ENCODE results near the gene AATF.

Gene AATF

DNA sequence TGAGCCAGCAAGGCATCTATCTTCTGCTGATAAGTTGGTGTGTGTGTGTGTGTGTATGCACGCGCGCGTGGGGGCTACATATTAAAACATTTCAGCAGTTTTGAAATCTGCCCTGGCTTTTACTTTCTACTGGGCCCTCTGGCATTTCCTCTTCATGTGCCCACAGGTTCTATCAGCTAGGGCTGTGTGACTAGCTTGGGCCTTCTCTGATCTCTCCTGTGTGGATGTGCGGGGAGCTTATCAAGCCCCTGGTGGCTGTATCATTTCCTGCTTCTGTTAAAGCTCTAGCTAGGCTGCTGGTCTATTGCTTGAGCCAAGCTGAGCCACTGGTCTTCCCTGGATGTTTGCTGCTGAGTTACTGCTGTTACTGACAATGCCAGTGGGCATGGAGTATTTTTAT is 132.5 kb downstream of the AATF start:
- no peak for DNase-seq (ENCODE audit: low spot score)

DNA sequence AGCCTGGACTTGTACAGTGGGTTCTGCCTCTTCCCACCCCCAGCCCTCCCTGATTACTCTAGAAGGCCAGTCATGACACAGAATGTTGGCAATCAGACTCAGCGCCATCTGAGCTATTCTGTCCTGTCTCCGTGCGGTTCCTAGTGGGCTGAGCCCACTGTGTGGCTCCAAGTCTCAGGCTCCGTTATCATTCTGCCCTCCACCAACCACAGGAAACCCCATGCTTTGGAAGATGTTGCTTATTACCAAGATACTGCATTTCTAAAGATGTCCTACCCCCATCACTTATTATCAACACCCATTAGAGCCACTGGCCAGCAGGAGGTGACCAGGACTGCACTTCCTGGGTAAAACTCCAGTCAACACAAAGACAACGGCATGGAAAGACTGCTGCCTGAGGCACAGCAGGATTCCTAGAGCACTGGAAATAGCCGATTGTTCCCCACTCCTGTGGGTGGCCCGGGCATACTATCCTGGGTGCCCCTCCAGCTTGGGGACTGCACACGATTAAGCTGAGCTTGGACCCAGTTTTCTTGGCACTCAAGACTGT is 133.6 kb downstream of the AATF start:
- no peak for DNase-seq (ENCODE audit: low spot score)

DNA sequence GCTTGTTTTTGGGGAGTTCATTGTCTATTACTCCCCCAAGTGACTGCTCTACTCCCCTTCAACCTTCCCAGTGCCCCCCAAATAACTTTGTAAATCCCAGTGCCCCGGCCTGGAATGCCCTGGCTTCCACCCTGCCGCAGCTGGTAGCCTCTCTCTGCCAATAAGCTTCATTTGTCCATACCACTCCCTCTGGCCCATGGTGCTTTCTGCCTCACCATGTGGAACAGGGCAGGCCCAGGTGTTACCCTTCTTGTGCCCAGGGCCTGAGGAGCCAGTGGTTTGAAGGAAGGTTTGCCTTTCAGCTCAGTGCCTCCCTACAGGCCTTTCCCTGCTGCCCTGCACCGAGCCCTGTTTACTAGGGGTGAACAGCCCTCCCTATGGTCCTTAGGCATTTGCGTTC is 134.2 kb downstream of the AATF start:
- no peak for DNase-seq (ENCODE audit: low spot score)

DNA sequence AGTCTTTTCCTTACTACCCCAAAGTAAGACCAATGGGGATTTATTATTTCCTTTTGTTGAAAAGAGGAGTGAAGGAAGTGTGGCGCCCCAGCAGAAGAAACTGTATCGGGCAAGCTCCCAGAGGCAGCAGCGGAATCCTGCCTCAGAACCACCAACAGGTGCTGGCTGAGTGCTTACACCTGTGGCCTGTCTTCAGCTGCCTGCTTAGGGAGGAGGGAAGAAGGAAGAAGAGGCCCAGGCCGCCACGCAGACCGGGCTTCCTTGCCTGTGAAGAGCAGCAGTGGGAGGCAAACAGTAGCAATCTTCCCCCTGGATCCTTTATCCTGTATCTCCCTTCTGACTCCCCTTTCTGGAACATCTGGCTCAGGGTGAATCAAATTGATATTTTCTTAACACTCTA is 134.7 kb downstream of the AATF start:
- no peak for DNase-seq (ENCODE audit: low spot score)

DNA sequence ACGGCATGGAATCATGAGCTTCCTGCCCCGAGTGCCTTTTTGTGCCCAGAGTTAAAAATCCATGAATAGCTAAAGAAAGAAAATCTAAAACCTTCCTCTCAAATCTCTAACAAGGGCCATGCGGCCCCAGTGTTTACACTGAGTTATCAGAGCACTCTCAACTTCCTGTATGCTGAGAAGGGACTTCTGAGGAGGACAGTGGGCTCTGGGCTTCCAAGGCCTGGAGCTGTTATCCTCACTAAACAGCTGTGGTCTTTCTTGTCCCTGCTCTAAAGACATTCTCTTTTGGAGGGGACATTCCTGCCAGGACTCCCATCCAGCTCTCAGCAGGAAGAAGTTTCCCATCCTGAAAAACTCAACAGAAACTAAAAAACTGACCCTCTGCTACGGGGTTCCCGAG is 135.6 kb downstream of the AATF start:
- no peak for DNase-seq (ENCODE audit: low spot score)

DNA sequence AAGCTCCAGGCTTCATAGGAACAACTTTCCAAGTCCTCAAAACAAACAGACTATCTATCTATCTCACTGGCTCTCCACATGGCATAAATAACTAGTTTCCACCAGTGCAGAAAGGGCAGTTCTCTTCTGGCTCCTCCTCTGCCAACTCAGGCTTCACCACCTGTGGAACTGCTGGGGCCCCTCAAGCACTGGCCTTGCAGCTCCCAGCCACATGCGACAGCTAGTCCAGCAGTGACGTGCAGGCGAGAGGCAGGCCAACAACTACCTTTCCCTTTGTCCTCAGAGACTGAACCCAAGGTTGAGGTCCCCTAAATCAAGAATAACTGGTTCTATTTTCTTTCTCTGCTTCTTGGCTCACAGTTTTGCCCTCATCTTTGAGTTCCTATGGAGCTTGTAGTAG is 137.6 kb downstream of the AATF start:
- DNase-seq (ENCODE audit: low spot score): no peak

DNA sequence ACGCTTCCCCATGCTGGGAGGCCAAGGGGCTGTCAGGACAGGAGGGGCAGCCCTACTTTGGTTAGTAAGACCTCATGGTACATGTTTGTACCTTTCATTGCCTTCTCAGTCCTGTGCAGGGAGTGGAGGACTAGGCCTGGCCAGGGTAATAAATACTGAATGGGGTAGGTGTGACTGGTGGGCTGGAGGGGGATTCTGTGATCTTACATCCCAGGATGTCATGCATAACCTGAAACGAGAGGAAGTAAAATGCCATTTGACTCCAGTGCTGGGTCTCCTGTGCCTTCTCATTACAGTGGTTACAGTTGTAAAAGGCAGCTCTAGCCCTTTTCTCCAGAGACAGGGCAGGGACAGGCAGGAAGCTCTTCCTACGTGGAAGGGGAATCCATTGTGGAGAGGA is 138.2 kb downstream of the AATF start:
- DNase-seq (ENCODE audit: low spot score): no peak

DNA sequence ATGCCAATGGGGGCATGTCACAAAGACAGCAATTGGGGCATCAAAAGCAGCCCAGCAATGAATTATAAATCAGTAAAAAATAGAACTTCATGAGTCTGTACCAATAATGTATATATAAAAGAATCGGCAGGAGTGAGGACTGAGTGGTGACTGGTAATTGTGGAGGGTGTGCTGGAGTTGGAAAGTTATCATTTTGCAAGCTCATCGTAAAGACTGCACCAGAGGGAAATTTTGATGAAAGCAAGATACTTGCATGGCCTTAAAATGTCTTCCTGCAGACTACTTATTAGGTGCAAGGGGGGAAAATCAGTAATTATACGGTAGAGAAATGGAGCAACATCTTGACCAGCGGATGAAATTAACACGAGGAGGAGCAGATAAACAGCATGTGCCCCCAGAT is 138.9 kb downstream of the AATF start:
- no peak for DNase-seq (ENCODE audit: low spot score)

DNA sequence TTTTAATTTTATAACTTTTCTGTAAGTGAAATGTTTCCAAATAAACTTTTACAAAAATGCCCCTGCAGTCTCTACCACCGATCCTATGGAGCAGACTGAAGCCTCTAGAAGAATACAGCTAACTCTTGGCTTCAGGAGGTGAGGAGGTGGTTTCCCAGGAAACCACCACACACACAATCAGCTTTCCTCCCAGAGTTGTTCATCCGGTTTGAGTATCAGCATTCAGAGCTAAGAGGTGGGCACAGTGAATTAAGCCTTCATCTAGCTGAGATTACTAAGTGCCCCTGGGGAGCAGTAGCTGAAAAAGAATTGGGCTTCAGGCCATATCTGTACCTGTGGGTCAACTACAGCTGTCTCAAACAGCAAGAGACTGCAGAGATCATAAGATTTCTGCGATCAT is 139.7 kb downstream of the AATF start:
- no peak for DNase-seq (ENCODE audit: low spot score)

DNA sequence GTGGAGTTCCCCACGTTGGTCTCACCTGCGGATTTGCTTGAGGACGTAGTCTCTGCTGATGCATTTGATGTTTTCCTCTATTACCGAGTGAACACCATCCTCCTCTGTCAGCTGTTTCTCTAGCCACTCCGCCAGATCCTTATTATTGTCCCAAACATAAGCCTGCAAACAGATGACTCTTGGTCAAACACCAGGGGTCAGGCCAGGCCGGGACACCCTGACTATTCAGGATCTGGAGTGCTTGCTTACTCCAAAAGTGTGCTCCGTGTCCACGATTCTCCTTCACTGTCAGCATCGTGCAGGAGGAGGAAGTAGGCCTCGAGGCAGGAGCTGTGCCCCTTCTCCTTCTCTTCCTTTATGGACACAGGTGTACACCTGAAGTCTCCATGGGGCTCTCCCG is 140.2 kb downstream of the AATF start:
- DNase-seq (ENCODE audit: low spot score): no peak

DNA sequence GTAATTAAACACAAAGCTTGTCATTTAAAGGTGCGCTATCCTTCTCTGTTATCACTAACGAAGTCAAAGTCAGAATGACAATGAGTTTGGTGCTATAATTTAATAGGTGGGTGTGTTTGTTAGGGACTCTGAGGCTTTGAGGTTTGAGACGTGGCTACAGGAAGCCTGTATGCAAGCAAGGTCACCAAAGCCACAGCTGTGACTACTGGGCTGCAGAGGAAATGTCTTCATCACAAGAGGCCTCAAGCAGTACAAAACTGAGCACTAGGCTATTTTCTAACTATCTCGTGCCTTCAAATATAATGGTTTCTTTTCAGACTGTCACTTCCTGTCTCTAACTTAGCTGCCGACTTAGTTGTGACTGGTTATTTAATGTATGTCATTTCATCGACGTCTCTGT is 141.2 kb downstream of the AATF start:
- no peak for DNase-seq (ENCODE audit: low spot score)

DNA sequence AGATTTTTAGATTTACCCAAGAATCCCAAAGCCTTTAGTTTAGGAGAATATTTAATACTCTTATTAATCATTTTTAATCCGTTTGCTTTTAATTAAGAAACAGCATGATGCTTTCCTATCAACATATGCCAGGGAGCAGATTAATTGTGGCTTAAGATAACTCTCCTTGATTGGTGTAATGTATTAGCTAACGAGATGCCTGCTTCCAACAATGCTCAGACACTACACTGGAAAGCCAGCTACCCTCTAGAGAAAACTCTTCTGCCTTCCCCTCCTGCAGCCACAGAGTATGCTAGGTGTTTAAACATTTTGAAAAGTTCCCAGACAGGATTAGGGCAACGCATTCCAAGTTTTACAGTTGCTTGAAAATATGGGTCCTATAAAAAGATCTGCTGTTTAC is 142.2 kb downstream of the AATF start:
- DNase-seq (ENCODE audit: low spot score): no peak

DNA sequence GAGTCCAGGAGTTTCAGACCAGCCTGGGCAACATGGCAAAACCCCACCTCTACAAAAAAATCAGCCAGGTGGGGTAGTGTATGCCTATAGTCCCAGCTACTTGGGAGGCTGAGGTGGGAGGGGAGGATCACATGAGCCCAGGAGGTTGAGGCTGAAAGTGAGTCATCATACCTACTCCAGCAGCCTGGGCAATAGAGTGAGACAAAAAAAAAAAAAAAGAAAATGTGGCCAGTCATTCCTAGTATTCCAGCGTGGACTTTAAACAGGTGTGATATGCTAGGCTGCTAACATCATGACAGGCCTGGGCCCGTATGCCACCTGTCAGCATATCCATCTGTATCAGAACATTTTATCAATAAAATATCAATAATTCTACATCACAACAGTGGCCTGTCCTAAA is 143.3 kb downstream of the AATF start:
- DNase-seq (ENCODE audit: low spot score): no peak

DNA sequence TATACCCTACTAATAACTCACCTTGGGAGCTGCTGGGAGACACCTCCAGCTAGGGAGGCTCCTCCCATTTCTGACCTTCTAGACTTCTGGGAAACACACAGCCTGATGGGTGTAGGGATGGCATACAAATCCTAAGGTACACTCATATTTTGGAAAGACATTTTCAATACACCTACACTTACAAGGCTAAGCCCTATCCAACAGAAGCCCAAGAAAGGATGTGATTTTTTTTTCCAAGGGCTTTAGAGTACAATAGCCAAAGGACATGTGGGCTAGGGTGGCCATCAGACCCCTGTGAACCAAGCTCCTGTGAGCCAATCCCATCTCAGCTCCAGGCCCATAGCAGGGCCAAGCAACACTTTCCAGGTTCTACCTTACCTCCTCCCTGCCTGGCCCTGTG is 143.9 kb downstream of the AATF start:
- DNase-seq (ENCODE audit: low spot score): no peak

DNA sequence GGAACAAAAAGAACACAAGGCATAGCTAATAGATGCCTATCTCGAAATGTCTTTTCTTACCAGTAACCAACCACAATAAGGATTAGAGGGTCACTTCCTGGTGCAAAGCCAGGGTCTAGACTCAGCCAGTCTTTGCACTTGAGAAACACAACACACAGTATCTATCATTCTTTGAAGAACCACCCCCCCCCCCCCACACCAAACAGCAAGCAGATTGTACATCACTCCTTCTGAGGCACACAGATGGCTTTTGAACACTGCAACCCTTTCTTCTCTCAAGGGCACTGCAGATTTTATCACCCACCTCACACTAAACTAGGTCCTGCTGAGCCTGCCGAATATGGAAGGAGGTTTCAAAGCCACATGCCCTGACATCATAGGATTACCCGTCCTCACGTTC is 145.6 kb downstream of the AATF start:
- no peak for DNase-seq (ENCODE audit: low spot score)

DNA sequence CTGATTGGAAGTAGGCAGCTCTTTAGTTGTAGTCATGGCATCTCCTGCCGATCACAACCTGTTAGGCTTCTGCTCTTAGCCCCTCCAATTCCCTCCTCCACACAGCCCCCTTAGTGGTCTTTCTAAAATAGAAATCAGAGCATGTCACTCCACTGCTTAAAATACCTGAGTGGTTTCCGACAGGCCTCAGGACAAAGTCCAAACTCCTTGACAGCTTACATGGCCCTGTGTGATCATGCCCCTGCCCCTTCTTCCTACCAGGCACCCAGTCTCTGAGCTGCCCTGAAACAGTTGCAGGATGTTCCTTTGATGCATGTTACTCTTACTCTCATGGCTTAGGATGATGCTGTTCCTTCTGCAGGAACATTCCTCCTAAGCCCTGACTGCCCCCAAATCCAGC is 147.3 kb downstream of the AATF start:
- DNase-seq (ENCODE audit: low spot score): no peak

DNA sequence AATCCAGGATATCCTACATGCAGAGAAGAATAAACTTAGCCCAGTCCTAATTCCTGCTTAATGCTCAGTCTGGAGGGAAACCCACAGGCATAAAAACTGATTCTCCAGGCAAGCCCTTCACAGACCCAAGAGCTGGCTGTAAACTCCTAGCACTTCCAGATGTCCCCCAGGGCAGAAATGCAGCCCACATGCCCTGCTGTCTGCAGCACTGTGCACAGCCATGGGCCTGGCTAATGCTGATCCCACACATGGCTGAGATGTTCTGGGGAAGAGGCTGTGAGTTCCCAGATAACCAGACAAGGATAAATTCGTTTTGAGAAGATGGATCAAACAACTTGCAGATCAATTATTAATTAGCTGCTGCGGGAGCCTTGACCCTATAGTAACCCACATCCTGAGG is 148.4 kb downstream of the AATF start:
- no peak for DNase-seq (ENCODE audit: low spot score)

DNA sequence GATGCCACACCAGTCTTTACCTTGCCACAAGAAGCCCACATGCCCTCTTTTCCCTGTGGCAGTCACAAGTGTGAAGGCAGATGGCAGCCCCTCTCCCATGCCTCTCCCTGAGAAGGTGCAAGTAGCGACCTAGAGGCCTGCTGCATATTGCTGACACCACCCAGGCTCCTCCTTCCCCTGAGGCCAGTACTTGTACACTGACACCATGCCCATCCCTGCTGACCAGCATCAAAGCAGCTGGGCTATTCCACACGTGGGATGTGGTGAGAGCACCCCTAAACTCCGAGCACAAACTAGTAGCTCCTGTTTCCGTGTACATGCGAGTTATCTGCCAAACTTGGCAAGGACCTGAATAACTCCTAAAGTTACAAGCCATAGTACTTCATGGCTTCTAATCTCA is 149.4 kb downstream of the AATF start:
- DNase-seq (ENCODE audit: low spot score): no peak

DNA sequence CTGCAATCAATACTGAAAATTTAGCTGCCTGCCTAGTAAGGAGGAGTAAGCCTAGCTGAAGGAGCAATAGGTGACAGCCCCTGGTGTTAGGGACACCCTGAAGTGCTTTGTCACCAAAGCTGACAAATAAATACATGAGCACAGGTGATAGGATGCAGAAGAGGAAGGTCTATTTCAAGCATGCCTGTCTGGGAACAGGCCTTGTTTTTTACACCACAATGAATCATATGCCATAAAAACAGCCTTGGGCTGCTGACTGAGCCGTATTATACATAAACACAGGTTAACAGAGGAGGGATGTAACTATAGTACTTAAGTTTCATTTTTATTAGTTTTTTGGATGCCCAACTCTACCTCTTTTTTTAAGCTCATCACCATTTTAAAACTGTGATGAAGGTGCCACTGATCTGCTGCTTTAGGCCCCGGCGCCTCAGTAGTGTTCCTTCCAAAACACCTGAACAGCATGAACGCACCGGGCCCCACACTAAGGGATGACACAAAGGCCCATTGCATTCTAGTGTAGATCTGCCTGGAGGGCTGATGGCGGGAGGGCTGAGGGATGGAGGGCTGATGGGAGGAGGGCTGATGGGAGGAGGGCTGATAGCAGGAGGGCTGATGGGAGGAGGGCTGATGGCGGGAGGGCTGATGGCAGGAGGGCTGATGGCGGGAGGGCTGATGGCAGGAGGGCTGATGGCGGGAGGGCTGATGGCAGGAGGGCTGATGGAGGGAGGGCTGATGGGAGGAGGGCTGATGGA is 150.3 kb downstream of the AATF start:
- DNase-seq (ENCODE audit: low spot score): no peak

DNA sequence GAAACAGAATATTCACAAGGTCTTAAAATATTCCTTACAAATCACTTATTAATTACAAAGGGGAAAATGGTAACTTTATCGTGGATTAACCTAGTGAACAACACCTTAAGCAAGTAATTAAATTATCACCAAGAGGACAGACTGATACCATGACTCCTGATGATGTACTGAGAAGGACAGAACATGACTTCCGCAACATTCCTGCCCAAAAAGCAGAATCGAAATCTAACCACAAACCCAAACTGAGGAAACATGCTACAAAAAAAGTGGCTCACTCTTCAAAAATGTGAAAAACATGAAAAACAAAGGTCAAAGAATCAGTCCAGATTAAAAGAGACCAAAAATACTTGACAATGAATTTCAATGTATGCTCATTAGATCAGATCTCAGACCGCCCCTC is 151.5 kb downstream of the AATF start:
- no peak for DNase-seq (ENCODE audit: low spot score)

DNA sequence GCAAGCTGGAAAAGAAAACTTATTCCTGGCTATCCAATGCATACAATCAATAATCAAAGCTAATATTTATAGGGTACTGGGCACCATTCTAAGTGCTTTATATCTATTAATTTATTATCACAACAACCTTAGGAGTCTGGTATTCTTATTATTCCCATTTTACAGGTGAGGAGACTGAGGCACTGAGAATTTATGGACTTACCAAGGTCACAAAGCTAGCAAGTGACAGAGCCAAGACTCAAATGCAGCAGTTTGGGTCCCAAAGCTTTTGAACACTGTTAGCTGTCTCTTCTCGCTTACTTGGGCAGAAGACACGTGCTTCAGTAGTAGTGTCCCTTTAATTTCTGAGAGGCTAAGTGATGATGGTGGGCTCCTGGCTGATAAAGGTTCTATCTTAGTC is 152.6 kb downstream of the AATF start:
- DNase-seq (ENCODE audit: low spot score): no peak

DNA sequence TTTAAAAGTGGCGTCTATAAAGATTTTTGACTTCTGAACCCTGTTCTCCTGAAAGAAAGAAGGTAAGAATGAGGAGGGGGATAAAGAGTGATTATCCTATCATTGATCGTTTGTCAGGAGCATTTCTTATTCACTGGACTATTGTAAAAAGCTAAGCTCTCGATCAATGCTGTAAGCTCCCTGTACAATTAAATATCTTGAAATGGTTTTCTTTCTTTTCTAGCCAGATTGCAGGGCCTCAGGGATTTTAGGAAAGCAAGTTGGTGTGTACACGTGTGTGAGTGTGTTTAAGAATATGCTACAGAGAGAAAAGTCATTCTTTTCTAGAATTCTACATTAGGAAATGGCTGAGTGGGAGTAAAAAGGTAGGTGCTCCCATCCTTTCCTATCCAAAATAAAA is 154.5 kb downstream of the AATF start:
- DNase-seq (ENCODE audit: low spot score): no peak

DNA sequence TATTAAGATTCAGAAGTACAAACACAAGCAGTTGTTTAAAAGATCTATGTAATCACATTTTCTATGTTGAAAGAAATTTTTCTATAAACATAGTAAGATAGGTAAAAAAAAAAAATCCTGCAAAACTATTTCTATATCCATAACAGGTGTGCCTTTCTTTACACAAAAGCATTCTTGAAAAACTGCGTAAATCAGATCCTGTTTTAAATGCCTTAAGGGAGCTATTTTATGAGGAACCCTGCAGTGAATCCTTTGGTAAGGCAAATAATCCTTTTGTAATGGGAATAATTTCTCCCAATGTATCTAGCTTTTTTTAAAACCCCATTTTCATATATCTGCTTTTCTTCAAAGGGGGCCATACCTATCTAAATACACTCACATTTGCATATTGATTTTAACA is 157.3 kb downstream of the AATF start:
- no peak for DNase-seq (ENCODE audit: low spot score)

Data from HuH-7 (cell line).